HepG2 (cell line): ENCODE results near the gene MYOZ1. TPM values are rescaled to one million over a fixed set of nuclear protein-coding genes. Genes with fewer than 3 reads are reported as not detected.
A peak's percentile ranks its signal among the peaks of the same experiment; 100 is the strongest.
"Not testable (repeated sequence)": the region's sequence is repeated elsewhere in the genome, so short reads cannot be mapped to it uniquely, and the experiment has no call there.

Source experiments
- ATAC-seq: fragments of 200-7000 bp; cut with Tn5 transposase; 3 replicates; pipeline ENCODE4 v1.9.1; 2020; ENCODE audit warnings: mild to moderate bottlenecking, moderate library complexity
- BruUV-seq: library from RNA; stranded (reverse); fragments of 400-500 nt; replicated peaks from 2 replicates; lab custom pipeline; 2021; lab: Mats Ljungman, UMichigan
- CTCF ChIA-PET: fragments of 300-600 bp; formaldehyde crosslinking; extraction: SDS; loops from one replicate; lab custom pipeline; 2021; ENCODE audit warnings: low total read pairs, inconsistent platforms, low intra/inter-chr PET ratio; lab: Yijun Ruan, JAX
- POLR2A ChIA-PET: fragments of 350-600 bp; sonication (Branson Sonifier 250); formaldehyde crosslinking; loops from one replicate; lab custom pipeline; 2020; ENCODE audit warnings: antibody characterized with exemption, inconsistent platforms; lab: Yijun Ruan, JAX
- DNase-seq: peaks from one replicate; pipeline ENCODE4 v3.0.0-alpha.2; 2015; ENCODE audit warnings: low spot score
- FAIRE-seq: peaks from 3 replicates; lab custom pipeline; 2011; peaks lifted over from hg19 to GRCh38; lab: Jason Lieb, UNC
- H2AFZ ChIP-seq: one replicate; pipeline ENCODE4 v1.6.1; 2011; ENCODE audit warnings: low read length, inconsistent platforms
- H3K27ac ChIP-seq: fragments of 300-600 bp; 3 replicates; pipeline ENCODE4 v1.8.0; 2011; ENCODE audit warnings: mixed run types, mild to moderate bottlenecking, mixed read lengths, low read length, inconsistent platforms; ENCODE audit not compliant: insufficient read depth; ENCODE audit errors: extremely low read length
- H3K27me3 ChIP-seq, 2 experiments: fragments of 200-600 bp in 1 of 2; 2 replicates in 1 of 2; 3 replicates in 1 of 2; pipeline versions ENCODE4 v1.6.0 to v1.8.0; 2011; ENCODE audit warnings: low read length in 2 of 2, mild to moderate bottlenecking in 2 of 2, moderate library complexity in 2 of 2, inconsistent platforms in 1 of 2; ENCODE audit not compliant: insufficient read depth in 2 of 2, control insufficient read depth in 1 of 2
- H3K36me3 ChIP-seq, 2 experiments: fragments of 200-600 bp in 1 of 2; replicated peaks in 1 of 2; 2 replicates in 1 of 2; 3 replicates in 1 of 2; pipeline versions ENCODE4 v1.5.1 to v1.8.0; 2011; ENCODE audit warnings: low read length in 2 of 2, inconsistent platforms in 1 of 2; ENCODE audit not compliant: insufficient read depth in 2 of 2, control insufficient read depth in 1 of 2
- H3K4me1 ChIP-seq: 2 replicates; pipeline ENCODE4 v1.5.1; 2012; ENCODE audit warnings: low read length, inconsistent platforms; ENCODE audit not compliant: insufficient read depth
- H3K4me2 ChIP-seq: 2 replicates; pipeline ENCODE4 v1.6.0; 2011; ENCODE audit warnings: low read depth, low read length, inconsistent platforms
- H3K4me3 ChIP-seq, 3 experiments: fragments of 200-600 bp in 1 of 3; sonication (generic), shearing (Covaris generic) in 1 of 3; replicated peaks in 1 of 3; 2 replicates each; pipeline ENCODE4 v1.5.1; 2011 to 2016; ENCODE audit warnings: low read length in 3 of 3, inconsistent platforms in 2 of 3, low read depth in 2 of 3, mild to moderate bottlenecking in 2 of 3, control low read depth in 1 of 3, mixed read lengths in 1 of 3; ENCODE audit not compliant: insufficient read depth in 1 of 3
- H3K79me2 ChIP-seq: one replicate; pipeline ENCODE4 v1.6.1; 2011; ENCODE audit warnings: low read length, inconsistent platforms; ENCODE audit not compliant: insufficient read depth
- H3K9ac ChIP-seq: 2 replicates; pipeline ENCODE4 v1.6.0; 2011; ENCODE audit warnings: mild to moderate bottlenecking, low read depth, low read length, inconsistent platforms; ENCODE audit not compliant: insufficient read depth
- H3K9me3 ChIP-seq: 2 replicates; pipeline ENCODE4 v1.5.1; 2012; ENCODE audit warnings: mild to moderate bottlenecking, low read length
- H4K20me1 ChIP-seq: 2 replicates; pipeline ENCODE4 v1.6.0; 2011; ENCODE audit warnings: inconsistent platforms, mild to moderate bottlenecking, low read length, moderate library complexity; ENCODE audit not compliant: insufficient read depth
- EP300 ChIP-seq, 3 experiments: sonication (generic) in 1 of 3; formaldehyde crosslinking in 1 of 3; IDR thresholded peaks; 2 replicates each; pipeline versions ENCODE4 v1.5.1 to v1.6.1; 2011 to 2020; ENCODE audit warnings: low read depth in 2 of 3, low read length in 2 of 3, borderline replicate concordance in 1 of 3, improper control_type of control experiment in 1 of 3, mild to moderate bottlenecking in 1 of 3, missing genetic modification reagents in 1 of 3, moderate library complexity in 1 of 3
- PATZ1 ChIP-seq: sonication (generic); formaldehyde crosslinking; IDR thresholded peaks from 2 replicates; pipeline ENCODE4 v1.4.0; 2020; ENCODE audit warnings: missing genetic modification reagents
- PHF20 ChIP-seq: sonication (generic); formaldehyde crosslinking; IDR thresholded peaks from 2 replicates; pipeline ENCODE4 v1.5.0; 2020; ENCODE audit warnings: mild to moderate bottlenecking, missing genetic modification reagents
- PHF21A ChIP-seq: sonication (generic); formaldehyde crosslinking; IDR thresholded peaks from 2 replicates; pipeline ENCODE4 v1.5.0; 2020; ENCODE audit warnings: mild to moderate bottlenecking, missing genetic modification reagents
- TEAD3 ChIP-seq: optimal IDR thresholded peaks from 2 replicates; pipeline ENCODE3; 2016; ENCODE audit warnings: borderline replicate concordance
- ZNF362 ChIP-seq: sonication (generic); formaldehyde crosslinking; IDR thresholded peaks from 2 replicates; pipeline ENCODE4 v1.4.0; 2020; ENCODE audit warnings: missing genetic modification reagents, mild to moderate bottlenecking, borderline replicate concordance
- ZNF770 ChIP-seq: sonication (generic); formaldehyde crosslinking; IDR thresholded peaks from 2 replicates; pipeline ENCODE4 v1.5.0; 2020; ENCODE audit warnings: mild to moderate bottlenecking, missing genetic modification reagents
- WGBS: methylation state at CpG from one replicate; pipeline ENCODE4 v1.1.6; 2017; ENCODE audit warnings: low lambda C conversion rate; 5-methylcytosine and 5-hydroxymethylcytosine counted together
- in situ Hi-C: cut with HindIII; loops from 2 replicates; pipeline ENCODE4 v1.10.0; 2017; ENCODE audit warnings: low pct_unique_long_range_greater_than_20kb; ENCODE audit not compliant: extremely low pct_ligation_motif_present
- intact Hi-C: fragments of 100-400 bp; cut with micrococcal nuclease; formaldehyde crosslinking; loops from one replicate; pipeline ENCODE4 v1.10.0; 2022; ENCODE audit not compliant: unreplicated experiment
- polyA plus RNA-seq, 8 experiments: library from polyadenylated mRNA; depleted of rRNA in 3 of 8; stranded (reverse) in 7 of 8; unstranded in 1 of 8; fragments of >200 nt; fragmentation: Illumina TruSeq in 4 of 8; extraction: Trizol in 4 of 8; gene quantifications; 2 replicates each; pipeline versions ENCODE4 v1.2.1 to v1.2.3, GENCODE V29; 2011 to 2016; ENCODE audit warnings: low read depth in 4 of 8, missing spikeins in 1 of 8, mixed read lengths in 1 of 8; ENCODE audit not compliant: insufficient read depth in 1 of 8
- total RNA-seq, 5 experiments: library from RNA; depleted of rRNA; stranded (reverse); fragments of >200 nt; fragmentation: Illumina TruSeq; extraction: Trizol; gene quantifications; 2 replicates each; pipeline ENCODE4 v1.2.3, GENCODE V29; 2016; ENCODE audit warnings: low read depth in 1 of 5

Gene MYOZ1
- total and polyA plus RNA-seq, 2 of the 13 experiments (the other 11 are each of a cell fraction or from before 2014, with no cell fraction given), result not detected

GRCh38 chr10:73623056-73623455 is 18.2 kb downstream of the MYOZ1 start:
- H3K79me2 ChIP-seq, result peaks cover 25% of the 10 kb centered on the region
- in situ Hi-C loops, result no loop called here
- H3K36me3 ChIP-seq, result no peaks in the 10 kb centered on the region
- POLR2A ChIA-PET, result no interaction called here
- H3K9me3 ChIP-seq, result no peaks in the 10 kb centered on the region
- H3K27me3 ChIP-seq, result no peaks in the 10 kb centered on the region; a peak in 1 of 5 replicates
- no peak overlapping the region for H3K4me3 ChIP-seq
- H3K9ac ChIP-seq, result no peak overlapping the region
- no peak for FAIRE-seq
- TF ChIP-seq TEAD3 (CRISPR knock-in tag) (peak; percentile 36), PATZ1 (CRISPR knock-in tag) (no peak), PHF21A (CRISPR knock-in tag) (no peak)
- TF ChIP-seq, all 625 proteins: peak for 1
- Histone ChIP-seq H3K27ac (no peak overlapping the region), H3K4me1 (peaks cover 47% of the 10 kb centered on the region), H3K4me2 (no peak overlapping the region), H2AFZ (no peak overlapping the region), H4K20me1 (no peaks in the 10 kb centered on the region)
- no TSS peak for BruUV-seq
- DNase-seq (no peak), ATAC-seq (no peak)
- CTCF ChIA-PET, result no interaction called here
- intact Hi-C loops, result no loop called here
- WGBS, result 79% methylated on average over 4 of the region's 4 CpGs

- H3K9me3 ChIP-seq; H4K20me1 ChIP-seq; intact Hi-C loops; H3K4me2 ChIP-seq; H3K4me3 ChIP-seq; FAIRE-seq; H2AFZ ChIP-seq; H3K27ac ChIP-seq; CTCF ChIA-PET; H3K36me3 ChIP-seq; BruUV-seq; in situ Hi-C loops; H3K9ac ChIP-seq; ATAC-seq; H3K27me3 ChIP-seq; TF ChIP-seq EP300 (CRISPR knock-in tag; IDR thresholded peaks at IDR 0.05; ENCODE audit: borderline replicate concordance): not testable (repeated sequence)
- peaks cover 18% of the 10 kb centered on the region for H3K79me2 ChIP-seq
- POLR2A ChIA-PET, result interaction anchor here (1.0 kb wide), 1 partner anchor 9 kb away, joined by 4 read pairs; no protein-coding TSS in a partner anchor
- peaks cover 32% of the 10 kb centered on the region for H3K4me1 ChIP-seq
- peak; percentile 44 for DNase-seq
- 74% methylated on average over 12 of the region's 12 CpGs for WGBS
- peak; percentile 74 for TF ChIP-seq ZNF362 (CRISPR knock-in tag)
- TF ChIP-seq EP300 (IDR thresholded peaks at IDR 0.05; ENCODE audit: low read depth in 2 of 2, low read length in 2 of 2), result peak in 1 of 2 experiments; percentile 9; a peak in 1 of 4 replicates
- TF ChIP-seq ZNF770, result peak; percentile 85
- 0 out of 2 replicates have a peak, but pooled peaks have one; percentile 33 for TF ChIP-seq PHF20 (CRISPR knock-in tag)
Measured at GRCh38 chr10:73620974-73621373, 20.3 kb downstream of the MYOZ1 start.
